ENCODE data around the gene CTNND2.

Gene CTNND2

GRCh38 chr5:11757661-11758060 lies 146.6 kb downstream of the CTNND2 start:
- no peak for DNase-seq (ENCODE audit: extremely low read depth, insufficient read length)
- Histone ChIP-seq H3K36me3 (ENCODE audit: control insufficient read depth, insufficient read depth, low read length) (no peaks in the 10 kb centered on the region), H3K27me3 (replicated peaks; ENCODE audit: control insufficient read depth, insufficient read depth, low read length) (no peaks in the 10 kb centered on the region), H3K4me3 (replicated peaks; ENCODE audit: low read depth, low read length) (no peak overlapping the region)
- no peak for TF ChIP-seq CTCF (IDR thresholded peaks at IDR 0.05; ENCODE audit: insufficient read depth, low read length, poor library complexity, severe bottlenecking)

- DNase-seq (ENCODE audit: extremely low read depth, insufficient read length), result no peak
- TF ChIP-seq CTCF (IDR thresholded peaks at IDR 0.05; ENCODE audit: insufficient read depth, low read length, poor library complexity, severe bottlenecking), result no peak
- H3K36me3 ChIP-seq (ENCODE audit: control insufficient read depth, insufficient read depth, low read length), result no peaks in the 10 kb centered on the region
- H3K4me3 ChIP-seq (replicated peaks; ENCODE audit: low read depth, low read length), result no peak overlapping the region
- H3K27me3 ChIP-seq (replicated peaks; ENCODE audit: control insufficient read depth, insufficient read depth, low read length), result no peaks in the 10 kb centered on the region
Measured at GRCh38 chr5:11737010-11737409, 167.2 kb downstream of the CTNND2 start.

GRCh38 chr5:11734369-11734768 lies 169.9 kb downstream of the CTNND2 start:
- Histone ChIP-seq H3K27me3 (replicated peaks; ENCODE audit: control insufficient read depth, insufficient read depth, low read length) (no peaks in the 10 kb centered on the region), H3K4me3 (replicated peaks; ENCODE audit: low read depth, low read length) (no peak overlapping the region), H3K36me3 (ENCODE audit: control insufficient read depth, insufficient read depth, low read length) (no peaks in the 10 kb centered on the region)
- no peak for DNase-seq (ENCODE audit: extremely low read depth, insufficient read length)
- no peak for TF ChIP-seq CTCF (IDR thresholded peaks at IDR 0.05; ENCODE audit: insufficient read depth, low read length, poor library complexity, severe bottlenecking)

GRCh38 chr5:11733840-11734192 lies 170.4 kb downstream of the CTNND2 start:
- Histone ChIP-seq H3K36me3 (ENCODE audit: control insufficient read depth, insufficient read depth, low read length) (no peaks in the 10 kb centered on the region), H3K27me3 (replicated peaks; ENCODE audit: control insufficient read depth, insufficient read depth, low read length) (no peaks in the 10 kb centered on the region)
- TF ChIP-seq CTCF (IDR thresholded peaks at IDR 0.05; ENCODE audit: insufficient read depth, low read length, poor library complexity, severe bottlenecking), result no peak

GRCh38 chr5:11733185-11733839 lies 170.9 kb downstream of the CTNND2 start:
- Histone ChIP-seq H3K36me3 (ENCODE audit: control insufficient read depth, insufficient read depth, low read length) (no peaks in the 10 kb centered on the region), H3K27me3 (replicated peaks; ENCODE audit: control insufficient read depth, insufficient read depth, low read length) (no peaks in the 10 kb centered on the region), H3K4me3 (replicated peaks; ENCODE audit: low read depth, low read length) (no peak overlapping the region)
- TF ChIP-seq CTCF (IDR thresholded peaks at IDR 0.05; ENCODE audit: insufficient read depth, low read length, poor library complexity, severe bottlenecking), result no peak
- no peak for DNase-seq (ENCODE audit: extremely low read depth, insufficient read length)

More at GRCh38 chr5:11733840-11734192, 170.4 kb downstream of the CTNND2 start:
- no peak for DNase-seq (ENCODE audit: extremely low read depth, insufficient read length)
- H3K4me3 ChIP-seq (replicated peaks; ENCODE audit: low read depth, low read length), result no peak overlapping the region

- Histone ChIP-seq H3K4me3 (replicated peaks; ENCODE audit: low read depth, low read length) (no peak overlapping the region), H3K27me3 (replicated peaks; ENCODE audit: control insufficient read depth, insufficient read depth, low read length) (no peaks in the 10 kb centered on the region), H3K36me3 (ENCODE audit: control insufficient read depth, insufficient read depth, low read length) (no peaks in the 10 kb centered on the region)
- no peak for DNase-seq (ENCODE audit: extremely low read depth, insufficient read length)
- TF ChIP-seq CTCF (IDR thresholded peaks at IDR 0.05; ENCODE audit: insufficient read depth, low read length, poor library complexity, severe bottlenecking), result no peak
Measured at GRCh38 chr5:11724940-11725339, 179.3 kb downstream of the CTNND2 start.
